ENCODE measurements around the gene MYOZ2. TPM values are rescaled to one million over a fixed set of nuclear protein-coding genes. Genes with fewer than 3 reads are reported as not detected.

MYOZ2 gene
- total and polyA plus RNA-seq, 2 of the 4 experiments (the other 2 are of a cell fraction): 0.17 to 0.18 TPM

- no peaks in the 10 kb centered on the region for H3K4me1 ChIP-seq (ENCODE audit: control insufficient read depth, insufficient read depth, low read length)
- H3K36me3 ChIP-seq (ENCODE audit: control insufficient read depth, insufficient read depth, low read length): no peaks in the 10 kb centered on the region
- no peak overlapping the region for H3K56ac ChIP-seq (ENCODE audit: extremely low read depth, insufficient read depth, low read length)
- no peak overlapping the region for H4K5ac ChIP-seq (ENCODE audit: low read depth, low read length)
- no peaks in the 10 kb centered on the region for H3K79me1 ChIP-seq (ENCODE audit: low read depth in 1 of 2, low read length in 2 of 2)
- no peak overlapping the region for H3K4me3 ChIP-seq (ENCODE audit: insufficient read depth, low read depth, low read length)
- POLR2A ChIA-PET (ENCODE audit: unreplicated experiment): no interaction called here
- no peaks in the 10 kb centered on the region for H3K27me3 ChIP-seq (ENCODE audit: control insufficient read depth, insufficient read depth, low read length)
- H3K9ac ChIP-seq (ENCODE audit: low read depth, low read length): no peak overlapping the region
- H2BK15ac ChIP-seq (ENCODE audit: low read depth, low read length): no peak overlapping the region
- H3K14ac ChIP-seq (replicated peaks; ENCODE audit: low read depth, low read length): no peak overlapping the region
- TF ChIP-seq, protein P1, sequence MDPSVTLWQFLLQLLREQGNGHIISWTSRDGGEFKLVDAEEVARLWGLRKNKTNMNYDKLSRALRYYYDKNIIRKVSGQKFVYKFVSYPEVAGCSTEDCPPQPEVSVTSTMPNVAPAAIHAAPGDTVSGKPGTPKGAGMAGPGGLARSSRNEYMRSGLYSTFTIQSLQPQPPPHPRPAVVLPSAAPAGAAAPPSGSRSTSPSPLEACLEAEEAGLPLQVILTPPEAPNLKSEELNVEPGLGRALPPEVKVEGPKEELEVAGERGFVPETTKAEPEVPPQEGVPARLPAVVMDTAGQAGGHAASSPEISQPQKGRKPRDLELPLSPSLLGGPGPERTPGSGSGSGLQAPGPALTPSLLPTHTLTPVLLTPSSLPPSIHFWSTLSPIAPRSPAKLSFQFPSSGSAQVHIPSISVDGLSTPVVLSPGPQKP (IDR thresholded peaks at IDR 0.05; ENCODE audit: borderline replicate concordance, low read depth, low read length): no peak
- peak overlapping the region; percentile 2 for H2AFZ ChIP-seq (replicated peaks; ENCODE audit: low read length, poor library complexity)
- H2BK120ac ChIP-seq (ENCODE audit: low read depth, low read length): no peak overlapping the region
- H3K9me3 ChIP-seq (ENCODE audit: control insufficient read depth, insufficient read depth, low read length): no peaks in the 10 kb centered on the region
- H3K9me1 ChIP-seq (ENCODE audit: insufficient read depth, low read length): no peaks in the 10 kb centered on the region
- DNase-seq: no peak
- BruUV-seq (replicated peaks): no TSS peak
- H2BK5ac ChIP-seq (ENCODE audit: low read depth, low read length, poor library complexity, severe bottlenecking): no peak overlapping the region
- H2AK9ac ChIP-seq (replicated peaks; ENCODE audit: low read depth, low read length, poor library complexity): peak overlapping the region; percentile 62
- no peak overlapping the region for H3K23ac ChIP-seq (ENCODE audit: low read depth, low read length)
- no peak overlapping the region for H4K91ac ChIP-seq (ENCODE audit: insufficient read depth, low read depth, low read length)
- H2AK5ac ChIP-seq (ENCODE audit: low read depth, low read length): no peak overlapping the region
- no peak overlapping the region for H3K27ac ChIP-seq (ENCODE audit: insufficient read depth, low read length)
- dilution Hi-C loops (cut with HindIII; ENCODE audit: low sequenced_read_pairs, unreplicated experiment) (no loop called here), intact Hi-C loops (cut with micrococcal nuclease) (no loop called here), in situ Hi-C loops (cut with MboI; ENCODE audit: low sequenced_read_pairs) (no loop called here)
- no peak overlapping the region for H4K8ac ChIP-seq (ENCODE audit: low read depth in 2 of 2, low read length in 2 of 2)
- ATAC-seq (ENCODE audit: low read depth): no peak
- no peak overlapping the region for H3K4ac ChIP-seq (ENCODE audit: low read depth, low read length)
- CTCF ChIA-PET: interaction anchor here (1.1 kb wide), 1 partner anchor 13 kb away, joined by 3 read pairs; no protein-coding TSS in a partner anchor
- no peak overlapping the region for H2BK20ac ChIP-seq (ENCODE audit: low read depth, low read length)
- H4K20me1 ChIP-seq (ENCODE audit: insufficient read depth, low read length): no peaks in the 10 kb centered on the region
- no peak overlapping the region for H3K4me2 ChIP-seq (ENCODE audit: low read depth, low read length)
- no CpG with 5 or more reads among the region's 5 CpGs for WGBS, 2 experiments (ENCODE audit: extremely low coverage in 2 of 2, insufficient read length in 1 of 2)
- no peak overlapping the region for H3K18ac ChIP-seq (ENCODE audit: low read depth, low read length)
These were observed 26.5 kb downstream of the MYOZ2 start for GRCh38 chr4:119162174-119162573.
